ENCODE measurements around the gene HM13.

The HM13 gene

DNA sequence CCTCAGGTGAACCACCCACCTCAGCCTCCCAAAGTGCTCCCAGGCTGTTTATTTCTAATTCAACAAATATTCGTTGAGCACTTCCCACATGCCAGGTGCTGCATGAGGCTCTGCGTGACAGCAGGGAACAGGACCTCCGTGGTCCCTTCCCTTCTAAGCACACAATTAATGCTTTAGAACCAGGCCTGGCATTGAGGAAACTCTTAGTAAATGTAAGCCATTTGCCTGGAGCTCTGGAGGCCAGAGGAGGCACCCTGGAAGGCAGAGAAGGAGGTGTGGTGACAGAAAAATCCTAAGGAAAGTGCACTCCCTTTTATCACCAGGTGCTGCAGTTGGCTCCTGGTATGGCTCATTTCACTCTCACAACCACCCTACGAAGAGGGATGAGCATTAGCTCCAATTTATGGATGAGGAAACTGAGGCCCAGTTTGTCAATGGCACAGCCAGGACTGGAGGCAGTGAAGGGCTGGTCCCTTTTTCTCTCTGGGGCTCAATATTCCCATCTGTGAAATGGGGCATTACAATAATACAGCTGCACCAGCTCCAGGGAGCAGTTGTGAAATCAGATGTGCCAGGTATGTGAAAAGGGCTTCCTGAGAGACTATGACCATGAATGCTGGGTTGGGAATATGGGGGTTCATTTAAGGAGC is 82.7 kb downstream of the HM13 start:
- no peak overlapping the region for H3K4me2 ChIP-seq
- no peaks in the 10 kb centered on the region for H4K20me1 ChIP-seq
- no peaks in the 10 kb centered on the region for H3K36me3 ChIP-seq
- no peaks in the 10 kb centered on the region for H3K9me3 ChIP-seq
- no peak overlapping the region for H3K4me3 ChIP-seq
- H3K4me1 ChIP-seq: no peaks in the 10 kb centered on the region
- TF ChIP-seq Cebpa-rat (IDR thresholded peaks at IDR 0.05): no peak
- no peak overlapping the region for H3K9ac ChIP-seq
- peaks cover 1% of the 10 kb centered on the region; the same call in 1 of the 2 replicates for H3K27me3 ChIP-seq
- no peak overlapping the region for H3K27ac ChIP-seq

DNA sequence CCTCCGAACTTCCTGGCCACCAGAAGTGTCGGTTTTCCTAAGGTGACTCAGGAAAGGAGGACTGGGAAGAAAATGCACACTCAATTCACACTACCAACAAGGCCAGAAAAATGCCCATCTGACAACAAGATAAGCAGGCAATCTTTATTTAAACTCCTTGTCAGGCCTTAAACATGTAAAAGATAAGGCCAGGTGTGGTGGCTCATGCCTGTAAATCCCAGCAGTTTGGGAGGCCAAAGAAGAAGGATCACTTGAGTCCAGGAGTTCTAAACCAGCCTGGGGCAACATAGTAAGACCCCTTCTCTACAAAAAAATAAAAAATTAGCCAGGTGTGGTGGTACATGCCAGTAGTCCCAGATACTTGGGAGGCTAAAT is 83.2 kb downstream of the HM13 start:
- Histone ChIP-seq H3K4me1 (no peaks in the 10 kb centered on the region), H3K27me3 (peaks cover 7% of the 10 kb centered on the region; the same call in 1 of the 2 replicates), H3K27ac (no peak overlapping the region)

DNA sequence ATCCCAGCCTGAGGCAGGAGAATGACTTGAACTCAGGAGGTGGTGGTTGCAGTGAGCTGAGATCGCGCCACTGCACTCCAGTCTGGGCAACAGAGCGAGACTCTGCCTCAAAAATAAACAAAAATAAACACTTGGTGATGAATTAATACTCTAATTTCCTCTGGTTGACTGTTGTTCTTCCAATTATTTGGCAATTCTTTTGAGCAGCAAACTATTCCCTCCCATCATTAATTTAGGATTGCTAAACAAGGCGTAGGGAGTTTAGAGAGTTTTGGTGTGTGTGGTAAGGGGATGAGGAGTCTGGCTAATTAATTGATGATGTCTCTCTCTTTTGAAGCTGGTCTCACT is 88.2 kb downstream of the HM13 start:
- Histone ChIP-seq H3K9me3 (no peaks in the 10 kb centered on the region), H3K27me3 (peaks cover 56% of the 10 kb centered on the region), H4K20me1 (peaks cover 47% of the 10 kb centered on the region), H3K4me1 (peaks cover 21% of the 10 kb centered on the region), H3K36me3 (no peaks in the 10 kb centered on the region), H3K4me2 (no peak overlapping the region), H3K9ac (no peak overlapping the region), H3K27ac (no peak overlapping the region), H3K4me3 (no peak overlapping the region)
- TF ChIP-seq Cebpa-rat (IDR thresholded peaks at IDR 0.05): no peak

More for the DNA sequence above, 83.2 kb downstream of the HM13 start:
- H3K36me3 ChIP-seq: no peaks in the 10 kb centered on the region
- H3K9me3 ChIP-seq: no peaks in the 10 kb centered on the region
- no peak overlapping the region for H3K9ac ChIP-seq
- H3K4me2 ChIP-seq: no peak overlapping the region
- H3K4me3 ChIP-seq: no peak overlapping the region
- H4K20me1 ChIP-seq: 0 out of 2 replicates have a peak, but pooled peaks cover 2% of the 10 kb centered on the region
- TF ChIP-seq Cebpa-rat (IDR thresholded peaks at IDR 0.05): no peak

DNA sequence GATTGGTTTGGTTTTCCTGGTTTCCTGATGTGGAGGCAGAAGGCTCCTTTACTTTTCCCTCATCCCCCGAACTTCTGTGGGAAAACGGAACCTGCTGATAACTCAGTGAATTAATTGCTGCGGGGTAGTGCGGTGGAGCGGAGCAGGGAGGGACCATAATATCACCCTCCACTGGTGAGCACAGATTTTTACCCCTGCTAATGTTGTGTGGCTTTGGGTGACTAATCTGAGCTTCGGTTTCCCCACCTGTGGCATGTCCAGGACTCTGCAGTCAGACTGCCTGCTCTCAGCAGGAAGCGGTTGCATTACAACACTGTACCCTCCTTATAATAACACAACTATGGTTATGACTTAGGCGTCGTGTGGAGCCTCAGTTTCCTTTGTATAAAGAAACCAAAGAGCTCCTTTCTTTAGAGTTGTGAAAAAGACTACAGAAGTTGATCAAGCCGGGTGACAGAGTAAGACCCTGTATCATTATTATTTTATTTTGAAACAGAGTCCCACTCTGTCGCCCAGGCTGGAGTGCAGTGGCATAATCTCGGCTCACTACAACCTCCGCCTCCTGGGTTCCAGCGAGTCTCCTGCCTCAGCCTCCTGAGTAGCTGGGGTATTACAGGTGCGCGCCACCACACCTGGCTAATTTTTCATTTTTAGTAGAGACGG is 88.7 kb downstream of the HM13 start:
- no peak overlapping the region for H3K27ac ChIP-seq
- H3K4me2 ChIP-seq: no peak overlapping the region
- TF ChIP-seq Cebpa-rat (IDR thresholded peaks at IDR 0.05): no peak
- H3K4me1 ChIP-seq: peaks cover 21% of the 10 kb centered on the region
- no peak overlapping the region for H3K9ac ChIP-seq
- H3K9me3 ChIP-seq: no peaks in the 10 kb centered on the region
- no peak overlapping the region for H3K4me3 ChIP-seq
- H3K27me3 ChIP-seq: peaks cover 61% of the 10 kb centered on the region
- no peaks in the 10 kb centered on the region for H3K36me3 ChIP-seq
- H4K20me1 ChIP-seq: peaks cover 52% of the 10 kb centered on the region

DNA sequence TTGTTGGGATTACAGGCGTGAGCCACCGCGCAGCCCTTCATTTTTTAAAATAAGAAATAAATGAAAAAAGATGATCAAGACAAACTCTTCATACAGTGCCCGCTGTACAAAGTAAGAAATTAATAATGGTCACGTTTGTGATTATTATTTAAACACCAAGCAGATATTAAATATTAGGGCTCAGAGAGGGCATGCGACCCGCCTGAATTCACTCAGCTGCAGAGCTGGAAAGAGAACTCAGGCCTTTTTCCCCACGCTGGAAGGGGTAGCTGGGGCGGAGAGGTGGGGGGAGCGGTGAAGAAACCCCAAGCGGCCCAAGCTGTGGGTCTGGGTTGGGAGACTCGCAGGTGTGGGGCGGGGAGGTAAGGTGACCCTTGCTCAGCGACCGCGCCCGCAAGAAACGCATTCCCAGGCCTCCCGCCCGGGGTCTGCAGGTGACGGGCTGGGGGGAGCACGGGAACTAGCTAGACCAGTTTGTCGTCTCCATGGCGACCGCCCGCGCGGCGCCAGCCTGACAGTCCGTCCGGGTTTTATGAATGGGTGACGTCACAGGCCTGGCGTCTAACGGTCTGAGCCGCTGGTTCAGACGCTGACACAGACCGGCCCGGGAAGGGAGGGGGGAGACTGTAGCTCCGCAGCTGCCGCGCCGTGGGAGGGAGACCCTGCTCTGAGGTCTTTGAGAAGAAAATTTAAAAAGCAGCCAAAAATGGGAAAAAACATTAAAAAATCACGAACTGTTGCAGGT is 89.8 kb downstream of the HM13 start:
- Histone ChIP-seq H3K9ac (no peak overlapping the region), H4K20me1 (peaks cover 63% of the 10 kb centered on the region), H3K4me1 (peaks cover 21% of the 10 kb centered on the region), H3K27me3 (peaks cover 72% of the 10 kb centered on the region), H3K9me3 (no peaks in the 10 kb centered on the region), H3K4me2 (peak overlapping the region; percentile 96), H3K4me3 (peak overlapping the region; percentile 72), H3K36me3 (no peaks in the 10 kb centered on the region), H3K27ac (no peak overlapping the region)
- no peak for TF ChIP-seq Cebpa-rat (IDR thresholded peaks at IDR 0.05)

DNA sequence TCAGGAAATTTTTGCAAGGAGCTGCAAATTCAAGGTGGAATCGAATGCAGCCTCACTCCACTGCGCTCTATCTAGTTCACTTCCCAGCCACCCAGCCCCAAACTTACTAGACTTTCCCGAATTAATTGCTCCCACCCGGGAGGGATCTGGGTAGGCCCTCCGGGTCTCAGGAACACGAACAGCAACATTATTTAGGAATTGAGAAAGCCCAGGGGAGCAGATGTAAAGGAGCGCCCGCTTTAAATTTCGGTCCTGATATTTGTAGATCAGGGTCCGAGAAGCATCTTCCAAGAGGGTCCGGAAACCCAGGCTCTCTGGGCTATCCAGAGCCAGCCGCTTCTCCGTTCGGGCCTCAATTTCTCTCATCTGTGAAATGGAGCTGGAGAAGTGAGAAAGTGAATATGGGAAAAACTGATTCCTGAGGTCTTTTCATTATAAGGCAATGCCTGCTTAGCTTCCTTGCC is 90.4 kb downstream of the HM13 start:
- no peaks in the 10 kb centered on the region for H3K9me3 ChIP-seq
- no peak overlapping the region for H3K27ac ChIP-seq
- H3K4me3 ChIP-seq: peak overlapping the region; percentile 72
- H3K36me3 ChIP-seq: no peaks in the 10 kb centered on the region
- H4K20me1 ChIP-seq: peaks cover 68% of the 10 kb centered on the region
- H3K27me3 ChIP-seq: peaks cover 78% of the 10 kb centered on the region
- H3K4me2 ChIP-seq: peak overlapping the region; percentile 96
- no peak for TF ChIP-seq Cebpa-rat (IDR thresholded peaks at IDR 0.05)
- H3K9ac ChIP-seq: no peak overlapping the region
- H3K4me1 ChIP-seq: peaks cover 21% of the 10 kb centered on the region

DNA sequence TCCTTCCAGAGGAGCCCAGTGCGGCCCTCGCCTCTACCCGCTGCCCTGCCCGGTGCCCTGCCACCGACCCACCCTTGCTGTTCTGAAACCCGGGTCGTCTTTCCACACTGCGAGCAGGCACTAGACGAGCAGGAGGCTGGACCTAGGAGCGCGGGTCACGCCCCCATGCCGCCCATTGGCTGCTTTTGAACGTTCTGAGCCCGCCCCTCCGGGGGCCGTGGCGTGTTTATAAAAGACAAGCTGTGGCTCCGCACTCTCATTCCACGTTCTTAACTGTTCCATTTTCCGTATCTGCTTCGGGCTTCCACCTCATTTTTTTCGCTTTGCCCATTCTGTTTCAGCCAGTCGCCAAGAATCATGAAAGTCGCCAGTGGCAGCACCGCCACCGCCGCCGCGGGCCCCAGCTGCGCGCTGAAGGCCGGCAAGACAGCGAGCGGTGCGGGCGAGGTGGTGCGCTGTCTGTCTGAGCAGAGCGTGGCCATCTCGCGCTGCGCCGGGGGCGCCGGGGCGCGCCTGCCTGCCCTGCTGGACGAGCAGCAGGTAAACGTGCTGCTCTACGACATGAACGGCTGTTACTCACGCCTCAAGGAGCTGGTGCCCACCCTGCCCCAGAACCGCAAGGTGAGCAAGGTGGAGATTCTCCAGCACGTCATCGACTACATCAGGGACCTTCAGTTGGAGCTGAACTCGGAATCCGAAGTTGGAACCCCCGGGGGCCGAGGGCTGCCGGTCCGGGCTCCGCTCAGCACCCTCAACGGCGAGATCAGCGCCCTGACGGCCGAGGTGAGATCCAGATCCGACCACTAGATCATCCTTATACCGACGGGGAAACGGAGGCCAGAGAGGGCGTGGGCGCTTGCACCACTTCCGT is 91.0 kb downstream of the HM13 start, which contains the start of gene ID1:
Gene ID1 (plus strand): TSS at position 259 of the 871 bp plus-strand sequence. CDS start 99 bp downstream, at position 358.
- Histone ChIP-seq H4K20me1 (peaks cover 68% of the 10 kb centered on the region), H3K27me3 (peaks cover 83% of the 10 kb centered on the region), H3K9ac (peak within 1 kb of the TSS; percentile 53; the same call in 1 of the 2 replicates), H3K4me3 (peak within 1 kb of the TSS; percentile 72), H3K36me3 (no peaks in the 10 kb centered on the region), H3K9me3 (no peaks in the 10 kb centered on the region), H3K4me1 (peaks cover 21% of the 10 kb centered on the region), H3K27ac (no peak within 1 kb of the TSS), H3K4me2 (peak within 1 kb of the TSS; percentile 96)
- no peak for TF ChIP-seq Cebpa-rat (IDR thresholded peaks at IDR 0.05)

DNA sequence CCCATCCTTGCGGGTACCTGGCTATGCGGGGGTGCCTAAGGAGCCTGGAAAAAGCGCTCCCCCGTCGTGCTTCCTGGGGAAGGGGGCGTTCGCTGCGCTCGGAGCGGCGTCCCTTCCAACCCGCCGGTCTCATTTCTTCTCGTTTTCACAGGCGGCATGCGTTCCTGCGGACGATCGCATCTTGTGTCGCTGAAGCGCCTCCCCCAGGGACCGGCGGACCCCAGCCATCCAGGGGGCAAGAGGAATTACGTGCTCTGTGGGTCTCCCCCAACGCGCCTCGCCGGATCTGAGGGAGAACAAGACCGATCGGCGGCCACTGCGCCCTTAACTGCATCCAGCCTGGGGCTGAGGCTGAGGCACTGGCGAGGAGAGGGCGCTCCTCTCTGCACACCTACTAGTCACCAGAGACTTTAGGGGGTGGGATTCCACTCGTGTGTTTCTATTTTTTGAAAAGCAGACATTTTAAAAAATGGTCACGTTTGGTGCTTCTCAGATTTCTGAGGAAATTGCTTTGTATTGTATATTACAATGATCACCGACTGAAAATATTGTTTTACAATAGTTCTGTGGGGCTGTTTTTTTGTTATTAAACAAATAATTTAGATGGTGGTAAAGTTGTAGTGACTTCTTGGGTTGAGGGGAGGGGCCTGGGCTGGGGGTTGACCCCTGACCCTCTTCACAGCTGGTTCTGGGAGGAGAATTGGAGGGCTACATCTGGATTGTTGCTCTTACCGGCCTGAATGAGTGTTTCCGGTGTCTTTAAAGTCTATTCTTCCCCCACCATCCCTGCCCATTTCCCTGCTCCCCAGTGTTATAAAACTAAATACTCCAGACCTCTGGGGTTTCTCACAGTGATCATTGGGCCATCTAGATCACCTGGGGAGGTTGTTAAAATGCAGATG is 91.9 kb downstream of the HM13 start:
- Histone ChIP-seq H3K4me1 (peaks cover 21% of the 10 kb centered on the region), H3K27ac (no peak overlapping the region), H3K4me3 (peak overlapping the region; percentile 72), H3K9ac (peak overlapping the region; percentile 10; the same call in 1 of the 2 replicates), H3K9me3 (no peaks in the 10 kb centered on the region), H3K27me3 (peaks cover 91% of the 10 kb centered on the region), H3K36me3 (no peaks in the 10 kb centered on the region), H4K20me1 (peaks cover 68% of the 10 kb centered on the region), H3K4me2 (peak overlapping the region; percentile 96)
- TF ChIP-seq Cebpa-rat (IDR thresholded peaks at IDR 0.05): no peak

All from BLaER1 (cell line).